ENCODE measurements around the gene ABI1.
"Not testable (repeated sequence)": the region's sequence is repeated elsewhere in the genome, so short reads cannot be mapped to it uniquely, and the experiment has no call there.

ABI1 gene

DNA sequence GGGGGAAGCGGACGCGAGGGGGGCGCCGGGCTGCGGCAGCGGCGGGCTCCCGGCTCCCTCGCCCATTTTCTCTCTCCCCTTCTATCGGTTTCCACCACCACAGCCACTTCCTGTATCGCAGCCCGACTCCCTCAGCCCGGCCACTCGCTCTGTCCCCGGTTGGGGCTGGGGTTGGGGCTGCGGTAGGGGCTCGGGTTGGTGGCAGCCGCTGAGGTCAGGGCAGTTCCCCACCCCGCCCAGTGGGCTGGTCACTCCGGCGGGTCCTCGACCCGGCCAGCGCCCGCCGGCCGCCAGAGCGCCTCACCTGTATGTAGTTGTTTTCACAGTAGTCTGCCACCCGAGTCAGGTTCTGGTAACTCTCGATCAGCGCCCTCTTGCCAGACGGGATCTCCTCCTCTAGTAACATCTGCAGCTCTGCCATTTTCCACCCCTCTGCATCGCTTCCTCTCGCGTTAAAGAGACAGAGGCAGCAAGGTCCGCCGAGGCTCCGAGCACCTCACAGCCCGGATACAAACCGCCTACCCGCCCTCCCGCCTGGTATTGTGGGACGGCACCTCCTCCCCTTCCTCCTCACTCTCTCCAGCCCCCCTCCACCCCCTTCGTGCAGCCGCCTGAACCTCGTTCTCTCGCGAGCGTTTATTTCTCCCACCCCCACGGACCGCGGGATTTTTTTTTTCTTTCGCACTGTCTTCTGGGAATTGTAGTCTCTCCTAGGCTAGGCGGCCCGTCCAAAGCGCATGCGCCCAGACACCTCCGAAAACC, at the start of gene ABI1:
TSS of gene ABI1 (minus strand) at position 516 of the 762 bp plus-strand sequence. CDS start at position 421, 95 bp downstream.
- DNase-seq, result peak; percentile 97

DNA sequence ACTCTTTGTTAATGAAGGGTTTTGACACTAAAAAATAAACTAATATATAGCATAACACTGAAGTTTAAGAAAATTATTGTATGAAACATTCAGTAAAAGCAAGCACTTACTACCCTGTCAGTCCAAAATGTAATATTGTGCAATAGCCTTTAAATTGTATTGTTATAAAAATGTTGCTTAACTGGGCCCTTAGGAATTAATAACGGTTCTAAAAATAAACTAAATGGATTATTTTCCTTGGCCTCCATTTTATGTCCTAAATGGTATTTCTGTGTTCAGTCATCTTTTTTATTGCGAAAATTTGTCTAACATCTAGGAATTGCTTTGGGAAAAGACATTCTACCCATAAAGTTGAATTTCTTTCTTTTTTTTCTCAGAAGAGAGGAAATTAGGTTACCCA, 49.0 kb upstream of the ABI1 start:
- no peak for DNase-seq

DNA sequence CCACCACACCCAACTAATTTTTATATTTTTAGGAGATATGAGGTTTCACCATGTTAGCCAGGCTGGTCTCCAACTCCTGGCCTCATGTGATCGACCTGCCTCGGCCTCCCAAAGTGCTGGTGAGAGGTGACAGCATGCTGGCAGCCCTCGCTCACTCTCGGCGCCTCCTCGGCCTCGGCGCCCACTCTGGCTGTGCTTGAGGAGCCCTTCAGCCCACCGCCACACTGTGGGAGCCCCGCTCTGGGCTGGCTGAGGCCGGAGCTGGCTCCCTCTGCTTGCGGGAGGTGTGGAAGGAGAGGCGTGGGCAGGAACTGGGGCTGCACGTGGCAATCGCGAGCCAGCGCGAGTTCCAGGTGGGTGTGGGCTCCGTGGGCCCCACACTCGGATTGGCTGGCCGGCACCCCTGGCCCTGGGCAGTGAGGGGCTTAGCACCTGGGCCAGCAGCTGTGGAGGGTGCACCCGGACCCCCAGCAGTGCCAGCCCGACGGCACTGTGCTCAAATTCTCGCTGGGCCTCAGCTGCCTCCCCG, 44.6 kb upstream of the ABI1 start:
- not testable (repeated sequence) for DNase-seq

DNA sequence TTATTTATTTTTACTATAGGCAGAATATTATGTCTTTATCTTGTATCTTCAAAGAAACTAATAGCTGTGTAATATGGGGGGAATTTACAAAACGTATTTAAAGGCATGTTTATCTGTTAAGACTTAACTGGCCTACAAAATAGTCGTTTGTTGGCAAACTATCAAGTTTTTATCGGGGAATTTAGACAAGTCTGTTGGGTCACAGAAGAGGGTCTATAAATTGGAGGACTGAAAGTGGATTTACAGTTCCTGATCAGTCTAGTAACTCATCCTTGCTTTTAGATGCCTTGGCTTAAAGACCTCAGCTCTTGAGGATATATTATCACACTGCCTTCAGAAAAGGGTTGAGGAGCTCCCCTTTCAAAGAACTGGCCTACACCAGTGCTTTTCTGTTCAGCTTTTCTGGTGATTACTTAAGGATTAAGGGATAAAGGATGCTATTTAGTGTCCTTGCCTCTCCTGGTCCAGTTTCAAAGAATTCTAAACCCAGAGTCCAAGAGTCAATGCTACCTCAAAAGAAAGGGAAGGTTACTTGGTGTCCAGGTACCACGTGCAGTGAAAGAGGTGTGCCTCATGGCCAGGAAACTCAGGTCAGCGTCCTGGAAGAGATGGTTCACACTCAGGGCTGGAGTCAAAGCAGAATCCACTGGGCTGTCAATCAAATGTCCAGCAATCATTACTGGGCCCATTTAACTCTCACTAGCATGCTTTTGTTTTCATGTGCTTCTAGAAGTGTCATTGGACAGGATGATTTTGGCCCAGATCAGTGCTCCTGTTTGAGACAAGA, 42.9 kb upstream of the ABI1 start:
- DNase-seq, result no peak

DNA sequence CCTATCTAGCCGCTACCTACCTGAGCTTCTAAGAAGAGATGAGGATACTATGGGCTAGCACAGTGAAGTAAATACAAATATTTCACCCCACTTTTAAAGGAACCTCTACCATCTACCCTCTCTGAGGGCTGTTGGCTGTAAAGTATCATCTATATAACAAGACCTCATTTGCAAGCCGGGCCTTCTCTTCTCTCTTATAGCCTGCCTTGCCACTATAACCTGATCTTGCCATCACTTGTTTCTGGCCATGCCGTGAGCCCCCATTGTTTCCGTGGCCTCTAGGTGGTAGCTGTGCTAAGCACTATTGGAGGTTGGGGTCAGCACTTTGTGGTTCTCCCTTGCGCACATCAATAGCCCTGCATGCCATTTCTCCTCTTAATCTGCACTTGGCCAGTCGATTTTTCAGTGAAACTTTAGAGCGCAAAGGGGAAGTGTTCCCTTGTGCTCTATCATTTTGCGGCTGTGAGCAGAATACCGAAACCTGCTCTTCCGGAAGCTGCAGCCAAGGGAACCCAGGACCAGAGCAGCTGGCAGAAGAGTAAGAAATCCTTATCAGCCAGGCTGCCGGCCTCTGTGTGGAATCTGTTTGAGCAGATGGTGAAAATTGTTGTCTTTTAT, 31.7 kb upstream of the ABI1 start:
- DNase-seq, result not testable (repeated sequence)

DNA sequence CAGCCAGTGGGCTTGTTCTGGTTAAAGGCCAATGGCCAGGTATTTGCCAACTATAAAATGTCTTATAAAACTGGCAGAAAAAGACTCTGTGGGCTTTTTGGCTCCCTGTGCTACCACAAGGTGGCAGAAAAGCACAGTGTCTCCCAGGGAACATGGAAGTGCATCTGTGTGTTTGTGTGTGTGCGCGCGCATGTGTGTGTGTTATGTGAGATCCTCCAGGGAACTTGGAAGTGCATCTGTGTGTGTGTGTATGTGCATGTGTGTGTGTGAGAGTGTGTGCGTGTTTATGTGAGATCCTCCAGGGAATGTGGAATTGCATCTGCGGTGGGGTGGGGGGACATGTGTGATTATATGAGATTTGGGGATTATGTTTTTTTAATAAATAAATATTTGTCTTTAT, 30.2 kb upstream of the ABI1 start:
- peak; percentile 13 for DNase-seq

DNA sequence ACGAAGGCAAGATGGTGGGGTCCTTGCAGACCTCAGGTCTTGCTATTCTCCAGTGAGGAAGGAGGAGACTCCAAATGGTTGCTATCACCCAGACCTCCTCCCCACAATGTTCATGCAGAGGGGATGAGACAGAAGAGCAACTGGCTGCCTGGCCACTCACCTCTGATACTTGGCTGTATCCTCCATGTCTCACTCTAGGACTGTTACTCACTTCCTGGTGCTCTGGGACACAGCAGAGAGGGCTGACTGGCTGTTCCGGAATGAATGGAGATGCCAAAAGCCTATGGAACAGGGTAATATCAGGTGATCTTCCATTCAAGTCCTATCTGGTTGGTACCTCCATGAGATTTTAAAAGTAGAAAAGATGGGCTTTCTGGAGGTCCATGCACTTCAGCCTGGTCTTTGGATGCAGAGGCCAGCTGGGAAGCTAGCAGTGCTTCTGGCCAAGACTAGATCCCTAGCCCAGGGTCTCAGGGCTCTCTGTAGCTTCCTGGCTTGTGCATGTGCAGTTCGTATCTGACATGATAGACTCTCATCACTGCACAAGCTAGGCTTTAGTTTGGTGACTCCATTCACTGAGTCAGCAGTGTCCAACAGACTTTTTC, 27.0 kb upstream of the ABI1 start:
- no peak for DNase-seq

DNA sequence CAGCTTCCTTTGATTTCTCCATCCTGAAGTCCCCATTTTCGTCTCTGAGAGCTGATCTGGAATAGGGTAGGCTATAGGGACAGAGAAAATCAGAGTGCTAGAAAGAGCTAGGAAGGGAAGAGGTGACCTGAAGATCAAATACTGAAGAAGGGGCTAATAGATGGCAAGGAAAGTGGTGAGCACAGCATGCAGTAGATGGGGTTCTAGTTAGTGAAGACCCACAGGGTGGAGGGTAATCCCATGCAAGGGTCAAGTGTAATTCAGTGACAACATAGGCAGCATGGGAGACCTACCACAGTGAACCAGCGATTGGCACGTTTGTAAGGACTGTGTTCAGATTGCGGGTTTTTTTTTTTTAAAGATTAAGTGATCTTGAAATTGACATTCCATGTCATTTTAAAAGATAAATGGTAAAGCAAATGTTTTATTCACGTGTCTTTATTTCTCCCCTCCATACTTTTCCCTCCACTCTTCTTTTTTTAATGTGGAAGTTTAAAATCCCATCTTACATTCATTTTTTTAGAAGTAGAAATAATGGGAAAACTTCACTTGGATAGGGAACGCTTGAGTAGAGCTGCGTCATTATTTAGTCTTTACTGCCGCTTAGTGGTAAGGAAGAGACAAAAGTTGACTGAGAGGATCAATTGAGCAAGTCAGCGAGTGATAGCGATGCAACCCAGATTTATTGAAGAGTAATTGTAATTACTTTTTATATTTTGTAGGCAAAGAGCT, 21.0 kb upstream of the ABI1 start:
- peak; percentile 45 for DNase-seq

DNA sequence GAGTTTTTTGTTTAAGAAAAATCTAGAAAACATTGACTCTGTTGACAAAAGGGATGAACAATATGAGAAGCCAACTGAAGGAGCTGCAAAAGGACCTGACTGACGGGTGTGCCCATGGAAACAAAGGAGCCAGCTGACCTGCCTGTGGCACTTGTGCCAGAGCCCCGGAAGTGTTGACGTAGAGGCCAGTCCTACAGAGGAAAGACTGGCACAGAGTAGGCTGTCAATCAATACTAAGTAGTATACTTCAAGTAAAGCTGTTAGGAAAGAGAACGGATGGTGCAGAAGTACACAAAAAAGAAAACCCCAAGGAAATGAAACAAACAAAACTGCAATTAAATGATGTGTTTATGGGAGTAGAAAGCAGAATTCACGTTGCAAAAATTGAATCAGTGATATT, 19.0 kb upstream of the ABI1 start:
- DNase-seq, result peak; percentile 44

DNA sequence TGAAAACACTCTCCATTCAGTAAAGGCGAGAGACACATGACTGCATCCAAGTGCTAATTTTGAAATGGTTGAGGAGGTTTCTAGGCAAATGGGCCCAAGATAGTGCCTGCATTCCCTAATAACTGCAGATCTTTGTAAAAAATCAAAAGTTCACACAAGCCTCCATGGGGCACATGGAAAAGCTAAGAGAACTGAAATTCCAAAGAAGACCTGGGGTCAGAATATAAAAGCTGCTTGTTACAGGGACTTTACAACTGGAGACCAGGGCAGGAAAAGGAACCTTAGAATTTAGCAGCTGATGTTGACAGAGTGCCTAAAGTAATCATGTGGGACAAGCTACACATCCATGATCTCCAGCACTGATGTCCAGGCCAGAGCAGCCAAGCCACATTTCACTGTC, 10.0 kb upstream of the ABI1 start:
- DNase-seq, result no peak

DNA sequence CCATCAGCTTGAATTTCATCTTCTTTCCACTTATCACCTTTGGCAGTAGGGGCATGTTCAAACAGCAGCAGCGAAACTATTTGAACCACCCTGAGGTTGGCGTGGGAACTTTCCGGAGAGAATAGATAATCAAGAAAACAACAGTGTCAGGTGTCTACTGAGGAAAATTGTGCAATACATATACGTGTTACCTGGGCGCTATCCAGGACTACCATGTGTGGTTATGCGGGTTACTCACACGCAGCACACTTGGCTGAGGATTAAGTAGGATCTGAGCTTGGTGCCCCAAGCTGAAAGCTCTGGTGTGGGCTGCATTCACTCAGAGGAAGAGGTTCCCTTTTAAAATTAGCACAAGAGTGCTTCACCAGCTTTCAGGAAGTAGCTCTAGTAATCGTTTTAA, 8.8 kb upstream of the ABI1 start:
- DNase-seq, result no peak

DNA sequence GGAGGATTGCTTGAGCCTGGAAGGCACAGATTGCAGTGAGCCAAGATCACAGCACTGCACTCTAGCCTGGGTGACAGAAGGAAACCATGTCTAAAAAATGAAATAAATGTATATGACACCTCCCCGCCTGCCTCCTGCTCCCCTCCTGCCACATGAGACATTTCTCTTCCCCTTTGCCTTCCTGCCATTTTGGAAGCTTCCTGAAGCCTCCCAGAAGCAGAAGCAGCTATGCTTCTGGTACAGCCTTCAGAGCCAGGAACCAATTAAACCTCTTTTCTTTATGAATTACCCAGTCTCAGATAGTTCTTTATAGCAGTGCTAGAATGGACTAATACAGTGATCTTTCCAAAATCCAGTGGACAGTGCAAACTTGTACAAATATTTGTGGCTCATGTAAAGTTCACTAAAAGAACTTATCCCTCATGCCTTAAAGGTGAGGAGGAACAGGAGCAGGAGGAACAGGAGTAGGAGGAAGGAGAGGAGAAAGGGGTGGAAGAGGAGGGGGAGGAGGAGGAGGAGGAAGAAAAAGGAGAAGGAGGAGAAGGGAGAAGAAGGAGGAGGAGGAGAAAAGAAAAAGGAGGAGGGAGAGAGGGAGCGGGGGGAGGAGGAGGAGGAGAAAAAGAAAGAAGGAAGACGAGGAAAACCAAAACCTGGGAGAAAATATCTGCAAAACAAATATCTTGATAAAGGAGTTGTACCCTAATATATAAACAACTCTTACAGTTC, 2.8 kb upstream of the ABI1 start:
- no peak for DNase-seq

DNA sequence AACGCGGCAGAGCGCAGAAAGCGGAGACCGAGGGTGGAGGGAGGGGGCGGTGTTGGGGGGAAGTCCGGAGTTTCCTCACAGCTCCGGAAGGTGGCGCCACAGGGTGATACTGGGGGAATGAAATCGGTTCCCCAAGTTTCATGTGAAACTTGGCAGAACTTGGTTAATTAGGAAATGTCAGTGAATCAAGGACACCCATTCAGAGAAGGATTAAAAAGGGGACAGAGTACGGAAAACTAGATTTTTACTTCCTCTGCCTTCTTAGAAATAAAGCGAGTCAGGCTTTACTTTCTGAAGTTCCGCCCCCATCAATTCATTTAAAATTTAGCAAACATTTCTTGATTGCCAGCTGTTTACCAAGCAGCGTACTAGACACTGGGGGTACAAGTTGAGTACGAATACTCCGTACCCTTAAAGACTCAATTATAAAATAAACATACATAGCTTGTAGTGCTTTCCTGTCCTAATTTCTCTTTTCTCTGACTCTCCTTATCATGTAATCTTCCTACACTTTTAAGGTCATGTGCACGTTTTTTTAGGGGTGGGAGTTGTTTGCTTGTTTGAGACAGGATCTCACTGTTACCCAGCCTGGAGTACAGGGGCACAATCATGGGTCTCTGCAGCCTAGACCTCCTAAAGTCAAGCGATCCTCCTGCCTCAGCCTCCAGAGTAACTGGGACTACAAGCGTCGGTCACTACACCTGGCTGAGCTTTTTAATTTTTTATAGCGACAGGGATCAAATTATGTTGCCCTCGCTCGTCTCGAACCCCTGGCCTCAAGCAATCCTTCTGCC, 644 bp upstream of the ABI1 start:
- no peak for DNase-seq

DNA sequence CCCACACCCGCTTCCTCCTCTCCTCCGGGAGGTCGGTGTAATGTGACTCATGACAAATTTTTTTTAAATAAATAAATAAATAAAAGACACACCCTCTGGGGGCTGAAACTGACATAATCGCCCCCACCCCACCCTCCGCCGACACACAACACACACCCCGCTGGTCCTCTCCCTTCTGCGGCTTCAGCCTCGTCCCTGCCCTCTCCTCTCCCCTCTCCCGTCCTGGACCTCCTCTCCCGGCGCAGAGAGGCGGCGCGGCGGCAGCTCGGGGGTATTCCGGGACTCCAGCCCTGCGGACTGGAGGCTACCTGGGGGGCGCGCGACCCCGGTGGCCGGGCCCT, 686 bp downstream of the ABI1 start:
- peak; percentile 12 for DNase-seq

DNA sequence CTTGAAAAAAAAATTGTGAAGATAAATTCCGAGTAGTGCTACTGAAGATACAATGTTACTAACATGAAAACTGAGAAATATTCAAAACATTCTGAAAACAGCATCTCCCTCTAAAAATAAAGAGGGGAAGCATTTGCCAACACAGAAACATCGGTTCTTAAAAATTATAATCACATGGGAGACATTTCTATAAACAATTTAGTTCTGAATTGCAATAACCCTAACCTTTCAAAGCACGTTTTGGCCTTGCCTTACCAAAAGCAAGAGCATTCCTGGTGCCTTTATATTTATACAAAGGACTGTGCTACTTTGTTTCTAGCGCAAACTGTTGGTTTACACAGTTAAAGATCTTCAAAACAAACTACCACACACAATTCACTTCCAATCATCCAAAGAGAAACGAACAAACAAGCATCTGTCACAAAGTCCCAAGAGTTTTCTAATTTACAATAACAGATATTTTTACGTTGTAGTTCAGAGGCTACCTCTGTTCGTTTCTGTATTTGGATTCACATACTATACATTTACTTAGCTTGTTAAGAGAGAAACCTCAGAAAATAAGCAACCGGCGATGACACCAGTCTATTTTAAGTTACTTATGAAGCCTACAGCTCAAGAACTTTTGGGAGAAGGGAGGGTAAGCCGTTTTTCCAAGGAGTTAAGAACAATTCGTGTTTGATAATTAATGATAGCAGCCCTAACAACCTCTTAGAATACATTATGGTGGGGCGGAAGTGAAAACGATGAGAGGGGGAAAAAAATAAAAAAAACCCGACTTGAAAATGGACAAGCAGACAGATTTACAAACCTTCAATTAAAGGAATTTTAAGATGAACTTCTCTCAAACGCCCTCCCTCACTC, 1.3 kb downstream of the ABI1 start:
- no peak for DNase-seq

DNA sequence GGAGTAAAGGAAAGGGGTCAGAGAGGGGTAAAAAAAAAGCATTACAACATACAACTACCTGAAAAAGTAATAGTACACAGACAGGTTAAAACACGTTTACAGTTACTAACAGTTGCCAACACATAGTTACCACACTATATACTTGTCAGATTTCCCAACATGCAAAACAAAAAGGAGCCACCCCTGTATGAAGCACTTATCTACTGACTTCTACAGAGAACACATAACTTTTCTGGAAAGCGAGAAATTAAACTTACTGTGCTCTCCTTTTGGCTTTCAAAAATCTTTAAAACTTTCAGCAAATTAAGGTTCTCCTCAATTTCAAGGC, 2.1 kb downstream of the ABI1 start:
- no peak for DNase-seq

DNA sequence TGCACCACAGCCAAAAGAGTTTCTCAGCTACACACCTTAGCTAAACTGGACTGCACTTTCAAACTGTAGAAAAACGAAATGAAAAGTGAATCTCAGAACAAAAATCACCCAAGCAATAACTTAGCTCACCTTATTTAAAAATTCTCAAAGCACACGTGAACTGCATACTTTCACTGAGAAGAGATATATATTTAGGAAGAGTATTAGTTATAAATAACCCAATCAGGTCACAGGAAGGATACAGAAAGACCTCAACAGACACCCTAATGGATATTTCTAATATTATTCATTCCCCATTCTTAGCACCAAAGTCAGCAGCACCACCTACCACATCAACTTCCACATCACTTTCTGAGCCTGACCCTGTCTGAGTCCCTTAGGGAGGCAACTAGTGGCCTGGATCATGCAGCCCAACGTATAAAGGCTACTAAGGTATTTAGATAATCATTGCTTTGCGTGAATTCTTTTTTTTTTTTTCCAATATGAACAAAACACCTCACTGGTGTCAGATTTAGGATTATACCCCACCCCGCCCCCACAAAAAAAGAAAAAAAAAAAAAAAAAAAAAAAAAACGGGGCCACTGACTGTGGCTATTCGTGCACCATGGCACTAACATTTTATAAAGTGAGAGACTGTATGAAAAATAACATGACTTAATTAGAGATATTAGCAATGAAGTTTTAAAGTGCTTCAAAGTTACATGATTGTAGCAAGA, 2.6 kb downstream of the ABI1 start:
- DNase-seq, result no peak

DNA sequence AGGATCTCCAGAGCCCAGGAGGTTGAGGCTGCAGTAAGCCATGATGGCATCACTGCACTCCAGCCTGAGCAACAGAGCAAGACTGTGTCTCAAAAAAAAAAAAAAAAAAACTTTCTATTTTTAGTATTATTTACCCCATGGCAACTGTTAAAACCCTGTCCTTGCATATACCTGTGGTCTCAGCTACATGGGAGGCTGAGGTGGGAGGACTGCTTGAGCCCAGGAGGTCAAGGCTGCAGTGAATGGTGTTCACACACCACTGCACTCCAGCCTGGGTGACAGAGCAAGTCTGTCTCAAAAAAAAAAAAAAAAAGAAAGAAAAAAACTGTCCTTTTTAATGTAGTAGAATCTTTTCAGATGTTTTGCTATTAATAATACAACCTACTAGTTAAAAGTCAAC, 3.2 kb downstream of the ABI1 start:
- DNase-seq, result not testable (repeated sequence)

DNA sequence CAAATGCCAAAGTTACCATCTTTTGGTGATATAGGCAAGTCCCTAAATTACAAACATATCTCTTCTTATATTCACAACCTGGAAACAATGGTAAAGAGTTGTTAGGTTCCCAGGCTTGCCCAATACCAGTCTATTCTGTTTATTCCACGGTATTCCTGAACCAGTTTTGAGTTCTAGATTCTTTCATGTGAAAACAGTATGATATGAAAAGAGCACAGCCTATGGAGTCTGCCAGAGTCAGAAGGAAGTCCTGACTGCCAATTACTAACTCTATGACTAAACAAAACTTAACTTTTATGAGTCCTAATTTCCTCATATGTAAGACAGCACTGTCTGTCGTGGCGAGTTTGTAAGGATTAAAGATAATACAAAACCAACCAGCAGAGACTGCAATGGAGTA, 5.6 kb downstream of the ABI1 start:
- no peak for DNase-seq

DNA sequence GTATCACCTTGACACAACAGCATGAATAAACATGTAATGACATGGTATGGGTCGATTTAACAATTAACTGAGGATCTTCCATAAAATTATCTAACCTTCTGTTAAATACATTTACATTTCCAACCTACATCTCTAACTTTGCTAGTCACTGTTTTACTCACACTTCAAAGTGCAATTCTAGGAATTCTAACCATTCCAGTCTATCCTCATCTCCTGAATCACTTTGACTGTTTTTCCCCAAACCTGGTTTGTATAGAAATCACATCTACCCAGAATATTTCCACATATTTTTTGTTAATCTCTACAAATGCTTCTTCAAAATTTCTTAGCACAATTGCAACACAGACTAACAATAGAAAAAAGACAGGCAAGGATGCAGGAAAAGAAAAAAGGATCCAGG, 6.2 kb downstream of the ABI1 start:
- DNase-seq, result no peak

All from NCI-H1092 treated with DMSO at 0.1 percent for 48 hours (cell line).